Pancreas (tissue), 10 donors: Measurements from ENCODE around the gene GALNT13. TPM values are rescaled to one million over a fixed set of nuclear protein-coding genes. Genes with fewer than 3 reads are reported as not detected.

Source experiments
- ATAC-seq, 4 donors: fragments of 200-7000 bp; cut with Tn5 transposase; one replicate each; pipeline versions ENCODE4 v1.8.0 to v1.9.1; 2020; ENCODE audit warnings: mild to moderate bottlenecking in 4 of 4, moderate library complexity in 4 of 4
- DNase-seq, 6 donors: peaks; one replicate each; pipeline ENCODE4 v3.0.0-alpha.2; 2020
- FAIRE-seq: peaks from 2 replicates; lab custom pipeline; 2012; peaks lifted over from hg19 to GRCh38; lab: Jason Lieb, UNC
- H3K27ac ChIP-seq, 4 donors: fragments of 200-600 bp; sonication (generic); 1 replicate in 3 of 4; 2 replicates in 1 of 4; pipeline versions ENCODE4 v1.5.0 to v1.8.0; 2020
- H3K27me3 ChIP-seq, 4 donors: fragments of 200-600 bp; one replicate each; pipeline ENCODE4 v1.8.0; 2021
- H3K36me3 ChIP-seq, 3 donors: fragments of 200-600 bp; sonication (generic) in 1 of 3; one replicate each; pipeline versions ENCODE4 v1.5.0 to v1.8.0; 2020 to 2021
- H3K4me1 ChIP-seq, 3 donors: fragments of 200-600 bp; one replicate each; pipeline ENCODE4 v1.8.0; 2021
- H3K4me3 ChIP-seq, 4 donors: fragments of 200-600 bp; sonication (generic) in 2 of 4; one replicate each; pipeline versions ENCODE4 v1.5.0 to v1.8.0; 2020 to 2021
- H3K9me3 ChIP-seq, 4 donors: fragments of 200-600 bp; one replicate each; pipeline ENCODE4 v1.8.0; 2021
- CTCF ChIP-seq, 4 donors: fragments of 200-600 bp; sonication (generic) in 3 of 4; IDR thresholded peaks; one replicate each; pipeline versions ENCODE4 v1.5.0 to v1.8.0; 2021; ENCODE audit warnings: antibody characterized with exemption in 4 of 4
- WGBS, 2 donors: extraction: QIAGEN DNeasy Blood & Tissue Kit; methylation state at CpG; one replicate each; pipeline ENCODE4 v1.1.7; 2013; 5-methylcytosine and 5-hydroxymethylcytosine counted together
- intact Hi-C, 3 donors: fragments of 100-400 bp; cut with DNase I; formaldehyde crosslinking; loops; one replicate each; pipeline versions ENCODE4 v1.11.1 to v1.14.2; 2022
- polyA plus RNA-seq, 2 donors: library from polyadenylated mRNA; stranded (reverse); fragments of 200-250 nt; gene quantifications; one replicate each; pipeline ENCODE4 v1.2.3, GENCODE V29; 2013
- total RNA-seq, 6 donors: library from RNA; stranded (reverse); fragmentation: NEBNext Ultra II Directional in 4 of 6; extraction: Animal tissue kit (Norgen Biotek cat#: 25700) in 4 of 6; gene quantifications; one replicate each; pipeline versions ENCODE4 v1.2.1 to v1.2.4, GENCODE V29; 2021 to 2023
- donor health status: healthy with polysubstance abuse.
- donor health status: DM: no; HTN: no; CAD: no; lungs with moderate emphysema.
- donor health status: DM: no; HTN: no; CAD: no.
- donor health status: control.
- donor health status: control.
- donor health status: Bipolar disorder and iron deficiency.
- donor health status: DM: yes; HTN: yes; CAD: no.
- donor health status: DM: no; HTN: no; CAD: no.
- donor health status: DM: no; HTN: no; CAD: no.
- donor health status: DM: yes; HTN: yes; CAD: no.

Gene GALNT13
- total and polyA plus RNA-seq, 8 donors: 0.09 to 1.8 (median 0.74) TPM

- H3K27ac ChIP-seq: no peak overlapping the region
- no peaks in the 10 kb centered on the region for H3K27me3 ChIP-seq
- FAIRE-seq (no peak), ATAC-seq (no peak), DNase-seq (no peak)
- 46 to 55% methylated on average over 1 of the region's 1 CpG for WGBS, 2 donors
- H3K9me3 ChIP-seq: no peaks in the 10 kb centered on the region
- intact Hi-C loops: no loop called here
- H3K4me3 ChIP-seq: no peak overlapping the region
- no peaks in the 10 kb centered on the region for H3K4me1 ChIP-seq
- TF ChIP-seq CTCF (IDR thresholded peaks at IDR 0.05): no peak
- no peaks in the 10 kb centered on the region for H3K36me3 ChIP-seq
Observed at GRCh38 chr2:154422251-154422650, 550.5 kb downstream of the GALNT13 start.

GRCh38 chr2:154425994-154426393 is 554.3 kb downstream of the GALNT13 start:
- H3K4me1 ChIP-seq: no peaks in the 10 kb centered on the region
- no peak overlapping the region for H3K27ac ChIP-seq
- no peaks in the 10 kb centered on the region for H3K9me3 ChIP-seq
- FAIRE-seq (no peak), ATAC-seq (peak in 2 of 4 donors; percentile 23 to 31), DNase-seq (peak; percentile 15 to 58 (median 36))
- no peak for TF ChIP-seq CTCF (IDR thresholded peaks at IDR 0.05)
- H3K27me3 ChIP-seq: no peaks in the 10 kb centered on the region
- intact Hi-C loops: no loop called here
- H3K4me3 ChIP-seq: no peak overlapping the region
- H3K36me3 ChIP-seq: no peaks in the 10 kb centered on the region
- 29 to 32% methylated on average over 2 of the region's 2 CpGs for WGBS, 2 donors

- FAIRE-seq: no peak
- ATAC-seq: no peak
Observed at GRCh38 chr2:154427453-154427852, 555.7 kb downstream of the GALNT13 start.

GRCh38 chr2:154428022-154428421 is 556.3 kb downstream of the GALNT13 start:
- ATAC-seq (no peak), DNase-seq (no peak), FAIRE-seq (no peak)
- H3K36me3 ChIP-seq: no peaks in the 10 kb centered on the region
- H3K4me3 ChIP-seq: no peak overlapping the region
- no peaks in the 10 kb centered on the region for H3K27me3 ChIP-seq
- no peak overlapping the region for H3K27ac ChIP-seq
- H3K9me3 ChIP-seq: no peaks in the 10 kb centered on the region
- intact Hi-C loops: no loop called here
- TF ChIP-seq CTCF (IDR thresholded peaks at IDR 0.05): no peak
- no peaks in the 10 kb centered on the region for H3K4me1 ChIP-seq
- WGBS, 2 donors: 76 to 81% methylated on average over 8 of the region's 8 CpGs

More at GRCh38 chr2:154427453-154427852, 555.7 kb downstream of the GALNT13 start:
- no peak overlapping the region for H3K27ac ChIP-seq
- WGBS, 2 donors: 73 to 83% methylated on average over 2 of the region's 2 CpGs
- no peaks in the 10 kb centered on the region for H3K27me3 ChIP-seq
- no peak for DNase-seq
- H3K4me1 ChIP-seq: no peaks in the 10 kb centered on the region
- TF ChIP-seq CTCF (IDR thresholded peaks at IDR 0.05): no peak
- intact Hi-C loops: no loop called here
- H3K4me3 ChIP-seq: no peak overlapping the region
- no peaks in the 10 kb centered on the region for H3K9me3 ChIP-seq
- no peaks in the 10 kb centered on the region for H3K36me3 ChIP-seq

- intact Hi-C loops: no loop called here
- Histone ChIP-seq H3K4me3 (no peak overlapping the region), H3K27ac (no peak overlapping the region), H3K36me3 (no peaks in the 10 kb centered on the region), H3K9me3 (no peaks in the 10 kb centered on the region), H3K4me1 (no peaks in the 10 kb centered on the region), H3K27me3 (no peaks in the 10 kb centered on the region)
- DNase-seq (no peak), ATAC-seq (no peak), FAIRE-seq (no peak)
- TF ChIP-seq CTCF (IDR thresholded peaks at IDR 0.05): no peak
Observed at GRCh38 chr2:154433010-154433409, 561.3 kb downstream of the GALNT13 start.
